ENCODE data around the gene NEK8. TPM values are rescaled to one million over a fixed set of nuclear protein-coding genes. Genes with fewer than 3 reads are reported as not detected.
A peak's percentile ranks its signal among the peaks of the same experiment; 100 is the strongest.

NEK8 gene
- total and polyA plus RNA-seq, 9 of the 15 experiments (the other 6 are each of a cell fraction or from before 2014, with no cell fraction given), result 0.98 to 16.6 (median 4.6) TPM

DNA sequence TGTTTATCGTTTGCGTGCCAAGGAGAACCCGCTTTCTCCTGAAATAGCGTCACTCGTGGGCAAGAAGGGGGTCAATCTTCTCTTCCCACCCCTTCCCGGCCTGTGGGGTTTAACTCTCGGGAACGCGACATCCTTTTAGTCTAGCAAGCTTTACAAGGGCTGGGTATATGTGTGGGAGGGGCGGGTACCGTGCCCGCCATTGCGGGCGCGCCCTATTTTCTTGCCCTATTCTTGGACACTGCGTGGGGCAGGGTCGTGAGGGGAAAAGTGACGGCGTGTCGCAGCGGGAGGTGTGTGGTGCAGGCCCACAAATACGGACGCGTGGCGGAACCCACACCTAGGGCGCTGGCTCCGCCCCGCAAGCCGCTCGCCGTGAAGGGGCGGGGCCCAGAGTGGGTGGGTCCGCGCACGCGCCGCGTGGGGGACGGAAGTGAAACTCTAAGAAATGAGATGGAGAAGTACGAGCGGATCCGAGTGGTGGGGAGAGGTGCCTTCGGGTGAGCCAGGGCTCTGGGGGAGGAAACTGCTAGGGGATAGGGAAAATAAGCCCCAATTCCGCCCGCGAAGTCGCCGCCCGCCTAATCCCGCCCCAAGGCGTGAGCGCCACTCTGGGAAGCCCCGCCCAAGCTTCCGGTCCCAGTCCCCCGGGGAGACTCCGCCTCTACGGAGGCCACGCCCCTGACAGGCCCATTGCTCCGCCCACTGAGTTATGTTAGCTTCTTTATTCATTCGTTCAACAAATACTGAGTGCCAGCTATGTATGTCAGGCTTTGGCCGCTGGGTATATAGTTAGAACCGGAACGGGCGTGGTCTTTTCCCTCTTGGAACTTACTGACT, at the start of gene NEK8 (continued):
- TF ChIP-seq, protein P1, sequence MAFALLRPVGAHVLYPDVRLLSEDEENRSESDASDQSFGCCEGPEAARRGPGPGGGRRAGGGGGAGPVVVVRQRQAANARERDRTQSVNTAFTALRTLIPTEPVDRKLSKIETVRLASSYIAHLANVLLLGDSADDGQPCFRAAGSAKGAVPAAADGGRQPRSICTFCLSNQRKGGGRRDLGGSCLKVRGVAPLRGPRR (CRISPR knock-in tag; IDR thresholded peaks at IDR 0.05), result no peak
- no peak for TF ChIP-seq KHSRP (IDR thresholded peaks at IDR 0.05)
- TF ChIP-seq, protein P2, sequence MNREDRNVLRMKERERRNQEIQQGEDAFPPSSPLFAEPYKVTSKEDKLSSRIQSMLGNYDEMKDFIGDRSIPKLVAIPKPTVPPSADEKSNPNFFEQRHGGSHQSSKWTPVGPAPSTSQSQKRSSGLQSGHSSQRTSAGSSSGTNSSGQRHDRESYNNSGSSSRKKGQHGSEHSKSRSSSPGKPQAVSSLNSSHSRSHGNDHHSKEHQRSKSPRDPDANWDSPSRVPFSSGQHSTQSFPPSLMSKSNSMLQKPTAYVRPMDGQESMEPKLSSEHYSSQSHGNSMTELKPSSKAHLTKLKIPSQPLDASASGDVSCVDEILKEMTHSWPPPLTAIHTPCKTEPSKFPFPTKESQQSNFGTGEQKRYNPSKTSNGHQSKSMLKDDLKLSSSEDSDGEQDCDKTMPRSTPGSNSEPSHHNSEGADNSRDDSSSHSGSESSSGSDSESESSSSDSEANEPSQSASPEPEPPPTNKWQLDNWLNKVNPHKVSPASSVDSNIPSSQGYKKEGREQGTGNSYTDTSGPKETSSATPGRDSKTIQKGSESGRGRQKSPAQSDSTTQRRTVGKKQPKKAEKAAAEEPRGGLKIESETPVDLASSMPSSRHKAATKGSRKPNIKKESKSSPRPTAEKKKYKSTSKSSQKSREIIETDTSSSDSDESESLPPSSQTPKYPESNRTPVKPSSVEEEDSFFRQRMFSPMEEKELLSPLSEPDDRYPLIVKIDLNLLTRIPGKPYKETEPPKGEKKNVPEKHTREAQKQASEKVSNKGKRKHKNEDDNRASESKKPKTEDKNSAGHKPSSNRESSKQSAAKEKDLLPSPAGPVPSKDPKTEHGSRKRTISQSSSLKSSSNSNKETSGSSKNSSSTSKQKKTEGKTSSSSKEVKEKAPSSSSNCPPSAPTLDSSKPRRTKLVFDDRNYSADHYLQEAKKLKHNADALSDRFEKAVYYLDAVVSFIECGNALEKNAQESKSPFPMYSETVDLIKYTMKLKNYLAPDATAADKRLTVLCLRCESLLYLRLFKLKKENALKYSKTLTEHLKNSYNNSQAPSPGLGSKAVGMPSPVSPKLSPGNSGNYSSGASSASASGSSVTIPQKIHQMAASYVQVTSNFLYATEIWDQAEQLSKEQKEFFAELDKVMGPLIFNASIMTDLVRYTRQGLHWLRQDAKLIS (CRISPR knock-in tag; IDR thresholded peaks at IDR 0.05), result no peak
- TF ChIP-seq POU5F1 (IDR thresholded peaks at IDR 0.05; ENCODE audit: borderline replicate concordance, low read depth, low read length, partially characterized antibody), result no peak
- TF ChIP-seq, protein P3, sequence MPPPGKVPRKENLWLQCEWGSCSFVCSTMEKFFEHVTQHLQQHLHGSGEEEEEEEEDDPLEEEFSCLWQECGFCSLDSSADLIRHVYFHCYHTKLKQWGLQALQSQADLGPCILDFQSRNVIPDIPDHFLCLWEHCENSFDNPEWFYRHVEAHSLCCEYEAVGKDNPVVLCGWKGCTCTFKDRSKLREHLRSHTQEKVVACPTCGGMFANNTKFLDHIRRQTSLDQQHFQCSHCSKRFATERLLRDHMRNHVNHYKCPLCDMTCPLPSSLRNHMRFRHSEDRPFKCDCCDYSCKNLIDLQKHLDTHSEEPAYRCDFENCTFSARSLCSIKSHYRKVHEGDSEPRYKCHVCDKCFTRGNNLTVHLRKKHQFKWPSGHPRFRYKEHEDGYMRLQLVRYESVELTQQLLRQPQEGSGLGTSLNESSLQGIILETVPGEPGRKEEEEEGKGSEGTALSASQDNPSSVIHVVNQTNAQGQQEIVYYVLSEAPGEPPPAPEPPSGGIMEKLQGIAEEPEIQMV (tag; conservative IDR thresholded peaks at IDR 0.05; ENCODE audit: low read depth), result no peak
- TF ChIP-seq, protein P4, sequence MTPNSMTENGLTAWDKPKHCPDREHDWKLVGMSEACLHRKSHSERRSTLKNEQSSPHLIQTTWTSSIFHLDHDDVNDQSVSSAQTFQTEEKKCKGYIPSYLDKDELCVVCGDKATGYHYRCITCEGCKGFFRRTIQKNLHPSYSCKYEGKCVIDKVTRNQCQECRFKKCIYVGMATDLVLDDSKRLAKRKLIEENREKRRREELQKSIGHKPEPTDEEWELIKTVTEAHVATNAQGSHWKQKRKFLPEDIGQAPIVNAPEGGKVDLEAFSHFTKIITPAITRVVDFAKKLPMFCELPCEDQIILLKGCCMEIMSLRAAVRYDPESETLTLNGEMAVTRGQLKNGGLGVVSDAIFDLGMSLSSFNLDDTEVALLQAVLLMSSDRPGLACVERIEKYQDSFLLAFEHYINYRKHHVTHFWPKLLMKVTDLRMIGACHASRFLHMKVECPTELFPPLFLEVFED (CRISPR knock-in tag; conservative IDR thresholded peaks at IDR 0.05), result peak; percentile 46; the same call in 1 of the 2 replicates
- TF ChIP-seq, protein P5, sequence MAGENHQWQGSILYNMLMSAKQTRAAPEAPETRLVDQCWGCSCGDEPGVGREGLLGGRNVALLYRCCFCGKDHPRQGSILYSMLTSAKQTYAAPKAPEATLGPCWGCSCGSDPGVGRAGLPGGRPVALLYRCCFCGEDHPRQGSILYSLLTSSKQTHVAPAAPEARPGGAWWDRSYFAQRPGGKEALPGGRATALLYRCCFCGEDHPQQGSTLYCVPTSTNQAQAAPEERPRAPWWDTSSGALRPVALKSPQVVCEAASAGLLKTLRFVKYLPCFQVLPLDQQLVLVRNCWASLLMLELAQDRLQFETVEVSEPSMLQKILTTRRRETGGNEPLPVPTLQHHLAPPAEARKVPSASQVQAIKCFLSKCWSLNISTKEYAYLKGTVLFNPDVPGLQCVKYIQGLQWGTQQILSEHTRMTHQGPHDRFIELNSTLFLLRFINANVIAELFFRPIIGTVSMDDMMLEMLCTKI (IDR thresholded peaks at IDR 0.05; ENCODE audit: partially characterized antibody), result no peak
- no peak for TF ChIP-seq CBX5 (IDR thresholded peaks at IDR 0.05; ENCODE audit: borderline replicate concordance, low read depth)
- peak in 1 of 3 experiments; percentile 17 for TF ChIP-seq YY1 (IDR thresholded peaks at IDR 0.05; ENCODE audit: borderline replicate concordance in 1 of 3, control insufficient read depth in 1 of 3, extremely low read depth in 1 of 3, insufficient read depth in 3 of 3, insufficient read length in 1 of 3, insufficient replicate concordance in 2 of 3, low read depth in 1 of 3, low read length in 2 of 3)
- peak; percentile 53; the same call in 1 of the 2 replicates for TF ChIP-seq ELF2 (CRISPR knock-in tag; IDR thresholded peaks at IDR 0.05)
- no peak for TF ChIP-seq TAF9B (IDR thresholded peaks at IDR 0.05; ENCODE audit: partially characterized antibody)
- no peak for TF ChIP-seq CBFB (CRISPR knock-in tag; IDR thresholded peaks at IDR 0.05)
- TF ChIP-seq HNRNPUL1 (IDR thresholded peaks at IDR 0.05; ENCODE audit: low read length), result no peak
- TF ChIP-seq, protein P6, sequence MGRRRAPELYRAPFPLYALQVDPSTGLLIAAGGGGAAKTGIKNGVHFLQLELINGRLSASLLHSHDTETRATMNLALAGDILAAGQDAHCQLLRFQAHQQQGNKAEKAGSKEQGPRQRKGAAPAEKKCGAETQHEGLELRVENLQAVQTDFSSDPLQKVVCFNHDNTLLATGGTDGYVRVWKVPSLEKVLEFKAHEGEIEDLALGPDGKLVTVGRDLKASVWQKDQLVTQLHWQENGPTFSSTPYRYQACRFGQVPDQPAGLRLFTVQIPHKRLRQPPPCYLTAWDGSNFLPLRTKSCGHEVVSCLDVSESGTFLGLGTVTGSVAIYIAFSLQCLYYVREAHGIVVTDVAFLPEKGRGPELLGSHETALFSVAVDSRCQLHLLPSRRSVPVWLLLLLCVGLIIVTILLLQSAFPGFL (CRISPR knock-in tag; IDR thresholded peaks at IDR 0.05), result no peak
- TF ChIP-seq NFE2L1 (tag; IDR thresholded peaks at IDR 0.05; ENCODE audit: borderline replicate concordance, low read depth), result no peak
- TF ChIP-seq PPARD (CRISPR knock-in tag; IDR thresholded peaks at IDR 0.05), result no peak

Measured in K562 (cell line).